RWPE2 (cell line): ENCODE results near the gene MYL7.

Experiments used
- ATAC-seq: fragments of 200-7000 bp; cut with Tn5 transposase; 3 replicates; pipeline ENCODE4 v1.9.1; 2021; ENCODE audit warnings: low read depth
- DNase-seq: peaks from one replicate; pipeline ENCODE4 v3.0.0-alpha.2; 2020; ENCODE audit warnings: low spot score
- H3K27ac ChIP-seq: fragments of 450-650 bp; 2 replicates; pipeline ENCODE4 v1.5.1; 2017; ENCODE audit warnings: mild to moderate bottlenecking; ENCODE audit not compliant: poor library complexity, severe bottlenecking
- H3K27me3 ChIP-seq: fragments of 250-450 bp; sonication (Bioruptor Pico); 2 replicates; pipeline ENCODE4 v1.5.1; 2021; ENCODE audit warnings: mild to moderate bottlenecking, moderate library complexity; ENCODE audit not compliant: insufficient read depth, poor library complexity, severe bottlenecking
- H3K36me3 ChIP-seq: fragments of 250-450 bp; sonication (Bioruptor Pico); 2 replicates; pipeline ENCODE4 v1.5.1; 2020; ENCODE audit warnings: low read depth, mild to moderate bottlenecking, moderate library complexity
- H3K4me1 ChIP-seq: fragments of 250-450 bp; sonication (Bioruptor Pico); 2 replicates; pipeline ENCODE4 v1.5.1; 2021; ENCODE audit warnings: mild to moderate bottlenecking, moderate library complexity; ENCODE audit not compliant: insufficient read depth, poor library complexity, severe bottlenecking
- H3K4me3 ChIP-seq: fragments of 250-450 bp; sonication (Bioruptor Pico); 2 replicates; pipeline ENCODE4 v1.5.1; 2021; ENCODE audit warnings: mild to moderate bottlenecking, moderate library complexity; ENCODE audit not compliant: severe bottlenecking
- H3K9me3 ChIP-seq: fragments of 250-450 bp; sonication (Bioruptor Pico); 2 replicates; pipeline ENCODE4 v1.5.1; 2021; ENCODE audit warnings: mild to moderate bottlenecking, moderate library complexity; ENCODE audit not compliant: severe bottlenecking
- CTCF ChIP-seq: fragments of 450-650 bp; IDR thresholded peaks from one replicate; pipeline ENCODE4 v1.5.1; 2017; ENCODE audit warnings: mild to moderate bottlenecking, moderate library complexity; ENCODE audit not compliant: poor library complexity, severe bottlenecking

Gene MYL7

GRCh38 chr7:44094883-44095592 lies 46.1 kb downstream of the MYL7 start:
- Histone ChIP-seq H3K4me3 (no peak overlapping the region), H3K36me3 (no peaks in the 10 kb centered on the region), H3K9me3 (no peaks in the 10 kb centered on the region), H3K4me1 (no peaks in the 10 kb centered on the region), H3K27me3 (no peaks in the 10 kb centered on the region), H3K27ac (no peak overlapping the region)
- TF ChIP-seq CTCF = no peak
- DNase-seq (no peak), ATAC-seq (no peak)

- no peaks in the 10 kb centered on the region for H3K27me3 ChIP-seq
- no peaks in the 10 kb centered on the region for H3K9me3 ChIP-seq
- H3K27ac ChIP-seq = no peak overlapping the region
- no peak for TF ChIP-seq CTCF
- no peaks in the 10 kb centered on the region for H3K4me1 ChIP-seq
- no peaks in the 10 kb centered on the region for H3K36me3 ChIP-seq
- ATAC-seq (no peak), DNase-seq (no peak)
- no peak overlapping the region for H3K4me3 ChIP-seq
These were observed 46.8 kb downstream of the MYL7 start for GRCh38 chr7:44094365-44094764.

- Histone ChIP-seq H3K4me1 (peaks cover 10% of the 10 kb centered on the region), H3K4me3 (no peak overlapping the region), H3K9me3 (no peaks in the 10 kb centered on the region), H3K36me3 (no peaks in the 10 kb centered on the region), H3K27ac (no peak overlapping the region), H3K27me3 (no peaks in the 10 kb centered on the region)
- DNase-seq (no peak), ATAC-seq (no peak)
- TF ChIP-seq CTCF = no peak
These were observed 48.0 kb downstream of the MYL7 start for GRCh38 chr7:44093102-44093641.
